ENCODE results near the gene TTC28.

GRCh38 chr22:27986937-27987336, 692.7 kb downstream of the TTC28 start:
- TF ChIP-seq EZH2phosphoT487 (IDR thresholded peaks at IDR 0.05; ENCODE audit: borderline replicate concordance), result no peak
- TF ChIP-seq, protein P1, sequence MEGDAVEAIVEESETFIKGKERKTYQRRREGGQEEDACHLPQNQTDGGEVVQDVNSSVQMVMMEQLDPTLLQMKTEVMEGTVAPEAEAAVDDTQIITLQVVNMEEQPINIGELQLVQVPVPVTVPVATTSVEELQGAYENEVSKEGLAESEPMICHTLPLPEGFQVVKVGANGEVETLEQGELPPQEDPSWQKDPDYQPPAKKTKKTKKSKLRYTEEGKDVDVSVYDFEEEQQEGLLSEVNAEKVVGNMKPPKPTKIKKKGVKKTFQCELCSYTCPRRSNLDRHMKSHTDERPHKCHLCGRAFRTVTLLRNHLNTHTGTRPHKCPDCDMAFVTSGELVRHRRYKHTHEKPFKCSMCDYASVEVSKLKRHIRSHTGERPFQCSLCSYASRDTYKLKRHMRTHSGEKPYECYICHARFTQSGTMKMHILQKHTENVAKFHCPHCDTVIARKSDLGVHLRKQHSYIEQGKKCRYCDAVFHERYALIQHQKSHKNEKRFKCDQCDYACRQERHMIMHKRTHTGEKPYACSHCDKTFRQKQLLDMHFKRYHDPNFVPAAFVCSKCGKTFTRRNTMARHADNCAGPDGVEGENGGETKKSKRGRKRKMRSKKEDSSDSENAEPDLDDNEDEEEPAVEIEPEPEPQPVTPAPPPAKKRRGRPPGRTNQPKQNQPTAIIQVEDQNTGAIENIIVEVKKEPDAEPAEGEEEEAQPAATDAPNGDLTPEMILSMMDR (conservative IDR thresholded peaks at IDR 0.05; ENCODE audit: low read length), result no peak

Data from Loucy (cell line).